Retinal pigment epithelial cell (primary cell): Measurements from ENCODE around the gene PCYT1A.
"Not testable (repeated sequence)": the region's sequence is repeated elsewhere in the genome, so short reads cannot be mapped to it uniquely, and the experiment has no call there.

ENCODE experiments used
- DNase-seq: peaks from one replicate; pipeline ENCODE4 v3.0.0-alpha.2; 2010; ENCODE audit warnings: low read depth
- H3K4me3 ChIP-seq: 2 replicates; pipeline ENCODE4 v1.5.1; 2011; ENCODE audit warnings: mild to moderate bottlenecking, low read length, control low read depth, moderate library complexity
- CTCF ChIP-seq: conservative IDR thresholded peaks from 2 replicates; pipeline ENCODE4 v1.5.1; 2011; ENCODE audit warnings: low read depth, low read length, control low read depth, inconsistent platforms

The PCYT1A gene

GRCh38 chr3:196315821-196316220 is 28.3 kb upstream of the PCYT1A start:
- DNase-seq = no peak
- H3K4me3 ChIP-seq = no peak overlapping the region
- no peak for TF ChIP-seq CTCF

GRCh38 chr3:196314597-196314996 is 27.1 kb upstream of the PCYT1A start:
- no peak for DNase-seq
- H3K4me3 ChIP-seq = no peak overlapping the region
- no peak for TF ChIP-seq CTCF

GRCh38 chr3:196314086-196314485 is 26.6 kb upstream of the PCYT1A start:
- not testable (repeated sequence) for DNase-seq, H3K4me3 ChIP-seq

GRCh38 chr3:196302960-196303359 is 15.4 kb upstream of the PCYT1A start:
- not testable (repeated sequence) for DNase-seq, H3K4me3 ChIP-seq

GRCh38 chr3:196302551-196302950 is 15.0 kb upstream of the PCYT1A start:
- DNase-seq, H3K4me3 ChIP-seq: not testable (repeated sequence)

- no peak for TF ChIP-seq CTCF
- H3K4me3 ChIP-seq = no peak overlapping the region
- no peak for DNase-seq
Observed at GRCh38 chr3:196298521-196298920, 11.0 kb upstream of the PCYT1A start.

- H3K4me3 ChIP-seq = no peak overlapping the region
- no peak for TF ChIP-seq CTCF
- DNase-seq = no peak
Observed at GRCh38 chr3:196292286-196292923, 4.9 kb upstream of the PCYT1A start.

- DNase-seq = no peak
Observed at GRCh38 chr3:196288141-196288460, 575 bp upstream of the PCYT1A start.

More at GRCh38 chr3:196288141-196288460, 575 bp upstream of the PCYT1A start:
- H3K4me3 ChIP-seq = peak overlapping the region; percentile 99
- no peak for TF ChIP-seq CTCF
